GM06990 (cell line): Measurements from ENCODE around the gene LDAH.

ENCODE experiments used
- DNase-seq: peaks from one replicate; pipeline ENCODE4 v3.0.0-alpha.2; 2011; ENCODE audit not compliant: insufficient read length; ENCODE audit errors: extremely low read depth
- H3K27me3 ChIP-seq: replicated peaks from 2 replicates; pipeline ENCODE4 v1.6.0; 2011; ENCODE audit warnings: low read length; ENCODE audit not compliant: control insufficient read depth, insufficient read depth
- H3K36me3 ChIP-seq: 2 replicates; pipeline ENCODE4 v1.5.1; 2011; ENCODE audit warnings: low read length; ENCODE audit not compliant: control insufficient read depth, insufficient read depth
- H3K4me3 ChIP-seq: replicated peaks from 2 replicates; pipeline ENCODE4 v1.5.1; 2011; ENCODE audit warnings: low read depth, mild to moderate bottlenecking, control low read depth, low read length
- CTCF ChIP-seq: IDR thresholded peaks from 2 replicates; pipeline ENCODE4 v1.5.1; 2011; ENCODE audit warnings: low read length, control low read depth, mild to moderate bottlenecking, inconsistent platforms; ENCODE audit not compliant: insufficient read depth, poor library complexity, severe bottlenecking

Gene LDAH

GRCh38 chr2:20652141-20652540 is 170.8 kb downstream of the LDAH start:
- DNase-seq = no peak
- H3K4me3 ChIP-seq = no peak overlapping the region
- no peaks in the 10 kb centered on the region for H3K27me3 ChIP-seq
- no peak for TF ChIP-seq CTCF
- no peaks in the 10 kb centered on the region for H3K36me3 ChIP-seq

- no peaks in the 10 kb centered on the region for H3K36me3 ChIP-seq
- no peak for TF ChIP-seq CTCF
- H3K27me3 ChIP-seq = no peaks in the 10 kb centered on the region
- H3K4me3 ChIP-seq = no peak overlapping the region
- DNase-seq = no peak
Measured at GRCh38 chr2:20651731-20652099, 171.2 kb downstream of the LDAH start.

- no peaks in the 10 kb centered on the region; the same call in 1 of the 2 replicates for H3K36me3 ChIP-seq
- H3K27me3 ChIP-seq = no peaks in the 10 kb centered on the region
- peak; percentile 93 for DNase-seq
- TF ChIP-seq CTCF = no peak
- H3K4me3 ChIP-seq = peak within 1 kb of the TSS; percentile 83
Measured at GRCh38 chr2:20650877-20651730, 171.8 kb downstream of the LDAH start, which contains the start of gene HS1BP3. TSS of gene HS1BP3 (minus strand) at chr2:20651098. CDS start at chr2:20651063, 35 bp downstream.

- TF ChIP-seq CTCF = no peak
- no peaks in the 10 kb centered on the region; the same call in 1 of the 2 replicates for H3K36me3 ChIP-seq
- no peak for DNase-seq
- H3K27me3 ChIP-seq = no peaks in the 10 kb centered on the region
- H3K4me3 ChIP-seq = peak overlapping the region; percentile 83
Measured at GRCh38 chr2:20650393-20650876, 172.5 kb downstream of the LDAH start.

- no peak for TF ChIP-seq CTCF
- Histone ChIP-seq H3K36me3 (no peaks in the 10 kb centered on the region; the same call in 1 of the 2 replicates), H3K4me3 (peak overlapping the region; percentile 83), H3K27me3 (no peaks in the 10 kb centered on the region)
- DNase-seq = no peak
Measured at GRCh38 chr2:20649976-20650375, 172.9 kb downstream of the LDAH start.
